Cardiac fibroblast (primary cell): ENCODE results near the gene TMEM187.

Experiments used
- DNase-seq, 2 donors: peaks; one replicate each; pipeline versions ENCODE4 v3.0.0 to v3.0.0-alpha.2; 2010; ENCODE audit warnings: low read depth in 2 of 2
- H3K4me3 ChIP-seq, 2 donors: replicated peaks in 1 of 2; 1 replicate in 1 of 2; 2 replicates in 1 of 2; pipeline ENCODE4 v1.5.1; 2011; ENCODE audit warnings: low read depth in 2 of 2, low read length in 2 of 2, mild to moderate bottlenecking in 2 of 2, moderate library complexity in 1 of 2
- CTCF ChIP-seq: IDR thresholded peaks from one replicate; pipeline ENCODE4 v1.5.1; 2011; ENCODE audit warnings: low read depth, mild to moderate bottlenecking, low read length, inconsistent platforms

The TMEM187 gene

GRCh38 chrX:153956044-153956907, 16.3 kb upstream of the TMEM187 start:
- no peak for DNase-seq
- H3K4me3 ChIP-seq = no peak overlapping the region
- TF ChIP-seq CTCF = no peak

- no peak for TF ChIP-seq CTCF
- no peak for DNase-seq
- H3K4me3 ChIP-seq = no peak overlapping the region
Measured at GRCh38 chrX:153957224-153957623, 15.3 kb upstream of the TMEM187 start.

- DNase-seq = no peak
- TF ChIP-seq CTCF = no peak
- H3K4me3 ChIP-seq = no peak overlapping the region
Measured at GRCh38 chrX:153958605-153959004, 13.9 kb upstream of the TMEM187 start.

- TF ChIP-seq CTCF = no peak
- DNase-seq = no peak
- no peak overlapping the region for H3K4me3 ChIP-seq
Measured at GRCh38 chrX:153959649-153960048, 12.9 kb upstream of the TMEM187 start.

GRCh38 chrX:153960077-153960476, 12.5 kb upstream of the TMEM187 start:
- no peak for TF ChIP-seq CTCF
- DNase-seq = no peak
- no peak overlapping the region for H3K4me3 ChIP-seq

GRCh38 chrX:153960786-153961185, 11.8 kb upstream of the TMEM187 start:
- no peak for DNase-seq
- H3K4me3 ChIP-seq = no peak overlapping the region
- TF ChIP-seq CTCF = no peak
